ENCODE results near the gene MAPK1IP1L.

MAPK1IP1L gene

GRCh38 chr14:55116246-55117030 lies 65.0 kb downstream of the MAPK1IP1L start:
- Histone ChIP-seq H3K27ac (ENCODE audit: low read length) (no peak overlapping the region), H2AFZ (ENCODE audit: low read depth, low read length) (no peak overlapping the region), H3K4me3 (ENCODE audit: low read length) (no peak overlapping the region), H3K9ac (ENCODE audit: low read length) (no peak overlapping the region), H3K79me2 (ENCODE audit: low read length) (no peaks in the 10 kb centered on the region), H3K4me2 (ENCODE audit: low read length) (no peak overlapping the region), H3K27me3 (ENCODE audit: low read depth, low read length) (0 out of 2 replicates have a peak, but pooled peaks cover 2% of the 10 kb centered on the region), H3K4me1 (ENCODE audit: low read length) (no peaks in the 10 kb centered on the region), H4K20me1 (ENCODE audit: insufficient read depth, low read length) (no peaks in the 10 kb centered on the region), H3K36me3 (replicated peaks; ENCODE audit: low read depth, low read length) (no peaks in the 10 kb centered on the region), H3K9me3 (ENCODE audit: insufficient read depth, low read length) (no peaks in the 10 kb centered on the region)
- TF ChIP-seq EZH2phosphoT487 (IDR thresholded peaks at IDR 0.05; ENCODE audit: low read depth) (no peak), CTCF (IDR thresholded peaks at IDR 0.05; ENCODE audit: low read depth, low read length) (no peak)

- Histone ChIP-seq H3K4me1 (ENCODE audit: low read length) (no peaks in the 10 kb centered on the region), H2AFZ (ENCODE audit: low read depth, low read length) (no peak overlapping the region), H3K79me2 (ENCODE audit: low read length) (no peaks in the 10 kb centered on the region), H3K9ac (ENCODE audit: low read length) (no peak overlapping the region), H3K4me2 (ENCODE audit: low read length) (no peak overlapping the region), H3K27ac (ENCODE audit: low read length) (no peak overlapping the region), H3K36me3 (replicated peaks; ENCODE audit: low read depth, low read length) (no peaks in the 10 kb centered on the region), H3K9me3 (ENCODE audit: insufficient read depth, low read length) (no peaks in the 10 kb centered on the region), H3K27me3 (ENCODE audit: low read depth, low read length) (0 out of 2 replicates have a peak, but pooled peaks cover 2% of the 10 kb centered on the region), H3K4me3 (ENCODE audit: low read length) (no peak overlapping the region), H4K20me1 (ENCODE audit: insufficient read depth, low read length) (no peaks in the 10 kb centered on the region)
- TF ChIP-seq CTCF (IDR thresholded peaks at IDR 0.05; ENCODE audit: low read depth, low read length) (no peak), EZH2phosphoT487 (IDR thresholded peaks at IDR 0.05; ENCODE audit: low read depth) (no peak)
Observed at GRCh38 chr14:55117803-55118441, 66.5 kb downstream of the MAPK1IP1L start.

- no peaks in the 10 kb centered on the region for H3K36me3 ChIP-seq (replicated peaks; ENCODE audit: low read depth, low read length)
- TF ChIP-seq CTCF (IDR thresholded peaks at IDR 0.05; ENCODE audit: low read depth, low read length) (no peak), EZH2phosphoT487 (IDR thresholded peaks at IDR 0.05; ENCODE audit: low read depth) (no peak)
- no peak overlapping the region for H3K9ac ChIP-seq (ENCODE audit: low read length)
- H3K9me3 ChIP-seq (ENCODE audit: insufficient read depth, low read length) = no peaks in the 10 kb centered on the region
- no peaks in the 10 kb centered on the region for H4K20me1 ChIP-seq (ENCODE audit: insufficient read depth, low read length)
- no peak overlapping the region for H3K4me3 ChIP-seq (ENCODE audit: low read length)
- no peaks in the 10 kb centered on the region for H3K79me2 ChIP-seq (ENCODE audit: low read length)
- no peak overlapping the region for H3K4me2 ChIP-seq (ENCODE audit: low read length)
- H2AFZ ChIP-seq (ENCODE audit: low read depth, low read length) = no peak overlapping the region
- no peaks in the 10 kb centered on the region for H3K4me1 ChIP-seq (ENCODE audit: low read length)
- H3K27ac ChIP-seq (ENCODE audit: low read length) = no peak overlapping the region
- H3K27me3 ChIP-seq (ENCODE audit: low read depth, low read length) = no peaks in the 10 kb centered on the region
Observed at GRCh38 chr14:55118761-55119160, 67.3 kb downstream of the MAPK1IP1L start.

All from OCI-LY3 (cell line).